Neuronal stem cell (in vitro differentiated cells): Measurements from ENCODE around the gene SHROOM4.

Experiments
- DNase-seq: peaks from one replicate; pipeline ENCODE4 v3.0.0-alpha.2; 2013; ENCODE audit warnings: low spot score
- H2AFZ ChIP-seq: one replicate; pipeline ENCODE4 v1.6.1; 2013; ENCODE audit warnings: mild to moderate bottlenecking, low read length, inconsistent platforms
- H2AK5ac ChIP-seq: 2 replicates; pipeline ENCODE4 v1.6.1; 2013; ENCODE audit warnings: low read depth, mild to moderate bottlenecking, inconsistent platforms, low read length, moderate library complexity, mixed read lengths
- H2BK120ac ChIP-seq: 2 replicates; pipeline ENCODE4 v1.6.1; 2013; ENCODE audit warnings: low read depth, mild to moderate bottlenecking, inconsistent platforms, low read length, moderate library complexity, mixed read lengths
- H2BK12ac ChIP-seq: one replicate; pipeline ENCODE4 v1.6.1; 2013; ENCODE audit warnings: low read length, inconsistent platforms
- H2BK15ac ChIP-seq: 2 replicates; pipeline ENCODE4 v1.6.1; 2013; ENCODE audit warnings: mild to moderate bottlenecking, low read length, inconsistent platforms, mixed read lengths
- H2BK5ac ChIP-seq: one replicate; pipeline ENCODE4 v1.6.1; 2013; ENCODE audit warnings: inconsistent platforms, mild to moderate bottlenecking, low read length, moderate library complexity
- H3K14ac ChIP-seq: one replicate; pipeline ENCODE4 v1.6.1; 2013; ENCODE audit warnings: low read length, inconsistent platforms
- H3K18ac ChIP-seq: 2 replicates; pipeline ENCODE4 v1.6.1; 2013; ENCODE audit warnings: low read length, inconsistent platforms
- H3K23ac ChIP-seq: 2 replicates; pipeline ENCODE4 v1.6.1; 2013; ENCODE audit warnings: low read depth, mild to moderate bottlenecking, mixed read lengths, low read length, inconsistent platforms; ENCODE audit not compliant: poor library complexity
- H3K27ac ChIP-seq: replicated peaks from 3 replicates; pipeline ENCODE4 v1.5.1; 2013; ENCODE audit warnings: low read length, inconsistent platforms
- H3K27me3 ChIP-seq, 3 experiments: 2 replicates each; pipeline ENCODE4 v1.6.1; 2013; ENCODE audit warnings: low read length in 3 of 3, mild to moderate bottlenecking in 2 of 3, inconsistent platforms in 1 of 3, low read depth in 1 of 3, mixed read lengths in 1 of 3, moderate library complexity in 1 of 3; ENCODE audit not compliant: control insufficient read depth in 3 of 3, insufficient read depth in 3 of 3
- H3K36me3 ChIP-seq, 2 donors: replicated peaks in 1 of 2; 2 replicates each; pipeline ENCODE4 v1.6.1; 2013; ENCODE audit warnings: low read length in 2 of 2; ENCODE audit not compliant: control insufficient read depth in 2 of 2, insufficient read depth in 2 of 2
- H3K4ac ChIP-seq: 2 replicates; pipeline ENCODE4 v1.6.1; 2013; ENCODE audit warnings: inconsistent platforms, mild to moderate bottlenecking, low read length, moderate library complexity
- H3K4me1 ChIP-seq, 2 donors: 1 replicate in 1 of 2; 2 replicates in 1 of 2; pipeline ENCODE4 v1.6.1; 2013; ENCODE audit warnings: low read length in 2 of 2, low read depth in 1 of 2; ENCODE audit not compliant: control insufficient read depth in 2 of 2, insufficient read depth in 1 of 2
- H3K4me2 ChIP-seq: one replicate; pipeline ENCODE4 v1.6.1; 2013; ENCODE audit warnings: mild to moderate bottlenecking, low read length, inconsistent platforms; ENCODE audit not compliant: insufficient read depth, poor library complexity, severe bottlenecking
- H3K4me3 ChIP-seq, 2 donors: 2 replicates each; pipeline ENCODE4 v1.5.1; 2013; ENCODE audit warnings: low read length in 2 of 2, mild to moderate bottlenecking in 2 of 2, inconsistent platforms in 1 of 2, moderate library complexity in 1 of 2
- H3K79me1 ChIP-seq: one replicate; pipeline ENCODE4 v1.6.1; 2013; ENCODE audit warnings: low read depth, mild to moderate bottlenecking, inconsistent platforms, low read length, moderate library complexity
- H3K9ac ChIP-seq: one replicate; pipeline ENCODE4 v1.6.1; 2013; ENCODE audit warnings: mild to moderate bottlenecking, low read depth, low read length, inconsistent platforms; ENCODE audit not compliant: poor library complexity
- H3K9me3 ChIP-seq, 2 donors: replicated peaks in 1 of 2; 2 replicates each; pipeline versions ENCODE3 to v1.6.1; 2013; ENCODE audit warnings: low read length in 2 of 2, mild to moderate bottlenecking in 2 of 2, inconsistent platforms in 1 of 2, low read depth in 1 of 2, mixed read lengths in 1 of 2, moderate library complexity in 1 of 2; ENCODE audit not compliant: control insufficient read depth in 2 of 2, insufficient read depth in 1 of 2
- H4K8ac ChIP-seq: one replicate; pipeline ENCODE4 v1.6.1; 2013; ENCODE audit warnings: low read depth, mild to moderate bottlenecking, inconsistent platforms, low read length, moderate library complexity
- H4K91ac ChIP-seq: one replicate; pipeline ENCODE4 v1.6.1; 2013; ENCODE audit warnings: low read length, low read depth, mild to moderate bottlenecking, inconsistent platforms; ENCODE audit not compliant: poor library complexity
- WGBS, 2 donors: extraction: QIAGEN DNeasy Blood & Tissue Kit; methylation state at CpG; one replicate each; pipeline ENCODE4 v1.1.7; 2013; ENCODE audit warnings: missing lambda C conversion rate in 2 of 2, mixed read lengths in 1 of 2; ENCODE audit not compliant: insufficient read length in 2 of 2, insufficient replicate concordance in 1 of 2; ENCODE audit errors: extremely low coverage in 2 of 2; 5-methylcytosine and 5-hydroxymethylcytosine counted together

The SHROOM4 gene

DNA sequence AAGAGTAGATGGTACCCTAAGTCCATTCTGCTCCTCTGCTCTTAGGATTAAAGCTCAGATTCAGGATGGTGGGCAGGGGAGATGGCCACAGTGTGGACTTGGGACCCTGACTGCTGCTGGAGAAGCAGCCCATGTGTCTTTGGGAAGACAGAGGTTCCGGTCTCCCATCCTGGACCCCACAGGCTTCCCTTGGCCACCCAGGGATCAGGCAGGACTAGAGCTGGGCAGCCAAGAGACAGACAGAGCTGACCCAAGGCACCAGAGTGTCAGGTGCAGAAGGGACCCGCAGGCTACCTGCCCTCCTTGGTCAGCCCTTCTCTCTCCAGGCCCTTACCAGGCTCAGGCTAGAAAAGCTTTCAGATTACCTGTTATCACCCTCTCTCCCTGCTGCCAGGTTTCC, 25.7 kb upstream of the SHROOM4 start:
- H4K91ac ChIP-seq, result no peak overlapping the region

GRCh38 chrX:50838820-50839600, 25.0 kb upstream of the SHROOM4 start:
- no peak overlapping the region for H3K4me2 ChIP-seq
- no peak for DNase-seq

More for the DNA sequence above, 25.7 kb upstream of the SHROOM4 start:
- no peaks in the 10 kb centered on the region for H3K9me3 ChIP-seq
- no CpG with 5 or more reads among the region's 2 CpGs for WGBS, 2 donors
- no peak overlapping the region for H2BK12ac ChIP-seq
- H3K14ac ChIP-seq, result no peak overlapping the region
- no peak overlapping the region for H3K27ac ChIP-seq
- no peak overlapping the region for H3K4ac ChIP-seq
- H2BK15ac ChIP-seq, result no peak overlapping the region
- DNase-seq, result no peak
- no peak overlapping the region for H3K4me2 ChIP-seq
- no peaks in the 10 kb centered on the region for H3K36me3 ChIP-seq
- no peaks in the 10 kb centered on the region for H3K79me1 ChIP-seq
- no peak overlapping the region for H2BK5ac ChIP-seq
- H3K18ac ChIP-seq, result no peak overlapping the region
- H3K23ac ChIP-seq, result no peak overlapping the region
- no peak overlapping the region for H2AFZ ChIP-seq
- no peak overlapping the region for H4K8ac ChIP-seq
- no peak overlapping the region for H2AK5ac ChIP-seq
- no peaks in the 10 kb centered on the region for H3K4me1 ChIP-seq
- no peak overlapping the region for H2BK120ac ChIP-seq
- H3K9ac ChIP-seq, result no peak overlapping the region
- H3K27me3 ChIP-seq, result no peaks in the 10 kb centered on the region
- H3K4me3 ChIP-seq, result no peak overlapping the region

GRCh38 chrX:50827996-50828395, 14.0 kb upstream of the SHROOM4 start:
- no peaks in the 10 kb centered on the region for H3K4me1 ChIP-seq
- H3K18ac ChIP-seq, result no peak overlapping the region
- WGBS, 2 donors, result no CpG with 5 or more reads among the region's 1 CpG
- H2AK5ac ChIP-seq, result no peak overlapping the region
- no peak overlapping the region for H3K27ac ChIP-seq
- H2BK120ac ChIP-seq, result no peak overlapping the region
- no peak overlapping the region for H4K91ac ChIP-seq
- no peaks in the 10 kb centered on the region for H3K36me3 ChIP-seq
- H3K9me3 ChIP-seq, result no peaks in the 10 kb centered on the region
- H2BK5ac ChIP-seq, result no peak overlapping the region
- H3K4me3 ChIP-seq, result no peak overlapping the region
- no peak overlapping the region for H3K23ac ChIP-seq
- no peak overlapping the region for H3K9ac ChIP-seq
- DNase-seq, result no peak
- H3K4me2 ChIP-seq, result no peak overlapping the region
- H2BK15ac ChIP-seq, result no peak overlapping the region
- no peak overlapping the region for H4K8ac ChIP-seq
- H3K14ac ChIP-seq, result no peak overlapping the region
- no peaks in the 10 kb centered on the region for H3K79me1 ChIP-seq
- no peaks in the 10 kb centered on the region for H3K27me3 ChIP-seq
- no peak overlapping the region for H2AFZ ChIP-seq
- no peak overlapping the region for H2BK12ac ChIP-seq
- no peak overlapping the region for H3K4ac ChIP-seq

More at GRCh38 chrX:50838820-50839600, 25.0 kb upstream of the SHROOM4 start:
- no peak overlapping the region for H3K9ac ChIP-seq
- H3K4ac ChIP-seq, result no peak overlapping the region
- H3K36me3 ChIP-seq, result no peaks in the 10 kb centered on the region
- H3K4me1 ChIP-seq, result no peaks in the 10 kb centered on the region
- WGBS, 2 donors, result no CpG with 5 or more reads among the region's 5 CpGs
- H2AK5ac ChIP-seq, result no peak overlapping the region
- no peak overlapping the region for H3K4me3 ChIP-seq
- H3K79me1 ChIP-seq, result no peaks in the 10 kb centered on the region
- no peak overlapping the region for H4K8ac ChIP-seq
- no peak overlapping the region for H3K18ac ChIP-seq
- H3K14ac ChIP-seq, result no peak overlapping the region
- H3K27ac ChIP-seq, result no peak overlapping the region
- H2BK5ac ChIP-seq, result no peak overlapping the region
- no peak overlapping the region for H2BK12ac ChIP-seq
- no peak overlapping the region for H3K23ac ChIP-seq
- H2BK120ac ChIP-seq, result no peak overlapping the region
- H4K91ac ChIP-seq, result no peak overlapping the region
- H2AFZ ChIP-seq, result no peak overlapping the region
- H2BK15ac ChIP-seq, result no peak overlapping the region
- no peaks in the 10 kb centered on the region for H3K9me3 ChIP-seq
- H3K27me3 ChIP-seq, result no peaks in the 10 kb centered on the region

DNA sequence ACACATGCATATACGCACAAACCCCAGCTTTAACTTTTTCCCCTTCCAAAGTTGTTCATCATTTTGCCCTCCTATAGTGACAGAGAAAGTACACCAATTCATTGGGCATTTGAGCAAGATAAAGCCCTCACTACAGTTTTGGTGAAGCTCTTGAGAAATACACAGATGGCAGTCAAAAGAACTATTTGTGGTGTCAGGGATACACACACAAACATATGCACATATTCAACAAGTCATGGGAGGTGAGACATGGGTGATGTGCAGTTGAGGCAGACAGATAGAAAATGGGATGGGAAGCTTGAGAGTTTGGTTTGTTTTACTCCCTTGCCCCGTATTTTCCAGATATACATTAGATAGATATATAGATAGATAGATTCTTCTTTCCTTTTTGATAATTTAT, 11.8 kb upstream of the SHROOM4 start:
- Histone ChIP-seq H3K9me3 (no peaks in the 10 kb centered on the region), H2BK5ac (no peak overlapping the region), H2BK15ac (no peak overlapping the region), H2AK5ac (no peak overlapping the region), H4K8ac (no peak overlapping the region), H2BK12ac (no peak overlapping the region), H2BK120ac (no peak overlapping the region), H3K27me3 (no peaks in the 10 kb centered on the region), H4K91ac (no peak overlapping the region), H3K36me3 (no peaks in the 10 kb centered on the region), H3K4me3 (no peak overlapping the region), H3K79me1 (no peaks in the 10 kb centered on the region), H3K4me2 (no peak overlapping the region), H3K4ac (no peak overlapping the region), H3K23ac (no peak overlapping the region), H3K27ac (no peak overlapping the region), H3K14ac (no peak overlapping the region), H2AFZ (no peak overlapping the region), H3K9ac (no peak overlapping the region), H3K18ac (no peak overlapping the region), H3K4me1 (no peaks in the 10 kb centered on the region)
- DNase-seq, result no peak
- no CpG with 5 or more reads among the region's 2 CpGs for WGBS, 2 donors
